Vagina (tissue), 2 donors: ENCODE results near the gene SETD5. TPM values are rescaled to one million over a fixed set of nuclear protein-coding genes. Genes with fewer than 3 reads are reported as not detected.

Experiments
- DNase-seq, 2 donors: peaks; one replicate each; pipeline ENCODE4 v3.0.0-alpha.2; 2017; ENCODE audit errors: extremely low spot score in 2 of 2
- H3K27ac ChIP-seq: fragments of 200-600 bp; sonication (generic); one replicate; pipeline ENCODE4 v1.5.1; 2019
- H3K27me3 ChIP-seq: fragments of 200-600 bp; sonication (generic); one replicate; pipeline ENCODE4 v1.5.1; 2019
- H3K36me3 ChIP-seq, 2 donors: fragments of 200-600 bp; sonication (generic); one replicate each; pipeline ENCODE4 v1.5.1; 2017 to 2019
- H3K4me1 ChIP-seq: fragments of 200-600 bp; sonication (generic); one replicate; pipeline ENCODE4 v1.5.1; 2019
- H3K4me3 ChIP-seq, 2 donors: fragments of 200-600 bp; sonication (generic); 1 replicate in 1 of 2; 2 replicates in 1 of 2; pipeline ENCODE4 v1.5.1; 2016 to 2019
- H3K9me3 ChIP-seq: fragments of 200-600 bp; sonication (generic); one replicate; pipeline ENCODE4 v1.5.1; 2019
- POLR2A ChIP-seq, 2 donors: fragments of 450-650 bp; IDR thresholded peaks; one replicate each; pipeline ENCODE4 v1.6.1; 2017; ENCODE audit warnings: antibody characterized with exemption in 2 of 2, mild to moderate bottlenecking in 2 of 2, moderate library complexity in 2 of 2
- POLR2AphosphoS5 ChIP-seq, 2 donors: sonication (generic); formaldehyde crosslinking; IDR thresholded peaks; one replicate each; pipeline ENCODE4 v1.9.0; 2017; ENCODE audit warnings: antibody characterized with exemption in 2 of 2, mild to moderate bottlenecking in 2 of 2, low read depth in 1 of 2; ENCODE audit not compliant: insufficient read depth in 1 of 2
- intact Hi-C: fragments of 100-400 bp; cut with DNase I; formaldehyde crosslinking; loops from one replicate; pipeline ENCODE4 v1.15.1; 2023
- total RNA-seq: library from RNA; depleted of rRNA; stranded (reverse); fragments of >200 nt; gene quantifications from one replicate; pipeline ENCODE4 v1.2.3, GENCODE V29; 2016
- TF ChIP-seq, protein P1 (sequence below), 3 experiments: fragments of 450-650 bp in 2 of 3; fragments of 200-600 bp in 1 of 3; sonication (generic) in 1 of 3; IDR thresholded peaks; one replicate each; pipeline ENCODE4 v1.5.1; 2017 to 2019; ENCODE audit warnings: antibody characterized with exemption in 3 of 3, mild to moderate bottlenecking in 2 of 3, moderate library complexity in 2 of 3

SETD5 gene
- total RNA-seq, 1 donor from 2014 or later, result 110 TPM

DNA sequence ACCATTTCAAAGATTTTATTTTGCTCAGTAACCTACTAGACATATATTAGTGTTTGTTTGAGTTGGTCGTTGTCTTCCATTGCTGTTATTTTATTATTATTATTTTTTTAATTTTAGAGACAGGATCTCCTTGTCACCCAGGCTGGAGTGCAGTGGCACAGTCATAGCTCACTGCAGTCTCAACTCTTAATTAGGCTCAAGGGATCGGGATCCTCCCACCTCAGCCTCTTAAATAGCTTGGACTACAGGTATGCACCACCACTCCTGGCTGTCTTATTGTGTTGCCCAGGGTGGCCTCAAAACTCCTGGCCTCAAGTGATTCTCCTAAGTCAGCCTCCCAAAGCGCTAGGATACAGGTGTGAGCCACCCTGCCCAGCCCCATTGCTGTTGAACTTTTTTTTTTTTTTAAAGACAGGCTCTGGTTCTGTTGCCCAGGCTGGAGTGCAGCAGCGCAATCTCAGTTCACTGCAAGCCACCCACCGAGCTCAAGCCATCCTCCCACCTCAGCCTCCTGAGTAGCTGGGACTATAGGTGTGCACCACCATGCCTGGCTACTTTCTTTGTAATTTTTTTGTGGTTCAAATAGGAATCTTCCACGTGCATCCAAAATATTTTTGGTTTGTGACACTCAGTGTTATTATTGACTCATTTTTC, 18.2 kb downstream of the SETD5 start:
- no peak overlapping the region for H3K4me3 ChIP-seq
- H3K36me3 ChIP-seq, result no peaks in the 10 kb centered on the region
- no peak overlapping the region for H3K27ac ChIP-seq
- intact Hi-C loops, result no loop called here
- no peak for DNase-seq
- no peaks in the 10 kb centered on the region for H3K9me3 ChIP-seq
- TF ChIP-seq POLR2AphosphoS5 (IDR thresholded peaks at IDR 0.05; ENCODE audit: insufficient read depth in 1 of 2, low read depth in 1 of 2), result no peak
- no peak for TF ChIP-seq POLR2A (IDR thresholded peaks at IDR 0.05)
- no peaks in the 10 kb centered on the region for H3K27me3 ChIP-seq
- H3K4me1 ChIP-seq, result peaks cover 90% of the 10 kb centered on the region

GRCh38 chr3:9416139-9416780, 18.8 kb downstream of the SETD5 start:
- Histone ChIP-seq H3K4me3 (no peak overlapping the region), H3K27me3 (no peaks in the 10 kb centered on the region), H3K27ac (no peak overlapping the region), H3K36me3 (no peaks in the 10 kb centered on the region), H3K9me3 (no peaks in the 10 kb centered on the region), H3K4me1 (peaks cover 90% of the 10 kb centered on the region)
- DNase-seq, result no peak
- no peak for TF ChIP-seq POLR2A (IDR thresholded peaks at IDR 0.05)
- TF ChIP-seq, protein P1, sequence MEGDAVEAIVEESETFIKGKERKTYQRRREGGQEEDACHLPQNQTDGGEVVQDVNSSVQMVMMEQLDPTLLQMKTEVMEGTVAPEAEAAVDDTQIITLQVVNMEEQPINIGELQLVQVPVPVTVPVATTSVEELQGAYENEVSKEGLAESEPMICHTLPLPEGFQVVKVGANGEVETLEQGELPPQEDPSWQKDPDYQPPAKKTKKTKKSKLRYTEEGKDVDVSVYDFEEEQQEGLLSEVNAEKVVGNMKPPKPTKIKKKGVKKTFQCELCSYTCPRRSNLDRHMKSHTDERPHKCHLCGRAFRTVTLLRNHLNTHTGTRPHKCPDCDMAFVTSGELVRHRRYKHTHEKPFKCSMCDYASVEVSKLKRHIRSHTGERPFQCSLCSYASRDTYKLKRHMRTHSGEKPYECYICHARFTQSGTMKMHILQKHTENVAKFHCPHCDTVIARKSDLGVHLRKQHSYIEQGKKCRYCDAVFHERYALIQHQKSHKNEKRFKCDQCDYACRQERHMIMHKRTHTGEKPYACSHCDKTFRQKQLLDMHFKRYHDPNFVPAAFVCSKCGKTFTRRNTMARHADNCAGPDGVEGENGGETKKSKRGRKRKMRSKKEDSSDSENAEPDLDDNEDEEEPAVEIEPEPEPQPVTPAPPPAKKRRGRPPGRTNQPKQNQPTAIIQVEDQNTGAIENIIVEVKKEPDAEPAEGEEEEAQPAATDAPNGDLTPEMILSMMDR (IDR thresholded peaks at IDR 0.05), result no peak
- TF ChIP-seq POLR2AphosphoS5 (IDR thresholded peaks at IDR 0.05; ENCODE audit: insufficient read depth in 1 of 2, low read depth in 1 of 2), result no peak
- intact Hi-C loops, result no loop called here

DNA sequence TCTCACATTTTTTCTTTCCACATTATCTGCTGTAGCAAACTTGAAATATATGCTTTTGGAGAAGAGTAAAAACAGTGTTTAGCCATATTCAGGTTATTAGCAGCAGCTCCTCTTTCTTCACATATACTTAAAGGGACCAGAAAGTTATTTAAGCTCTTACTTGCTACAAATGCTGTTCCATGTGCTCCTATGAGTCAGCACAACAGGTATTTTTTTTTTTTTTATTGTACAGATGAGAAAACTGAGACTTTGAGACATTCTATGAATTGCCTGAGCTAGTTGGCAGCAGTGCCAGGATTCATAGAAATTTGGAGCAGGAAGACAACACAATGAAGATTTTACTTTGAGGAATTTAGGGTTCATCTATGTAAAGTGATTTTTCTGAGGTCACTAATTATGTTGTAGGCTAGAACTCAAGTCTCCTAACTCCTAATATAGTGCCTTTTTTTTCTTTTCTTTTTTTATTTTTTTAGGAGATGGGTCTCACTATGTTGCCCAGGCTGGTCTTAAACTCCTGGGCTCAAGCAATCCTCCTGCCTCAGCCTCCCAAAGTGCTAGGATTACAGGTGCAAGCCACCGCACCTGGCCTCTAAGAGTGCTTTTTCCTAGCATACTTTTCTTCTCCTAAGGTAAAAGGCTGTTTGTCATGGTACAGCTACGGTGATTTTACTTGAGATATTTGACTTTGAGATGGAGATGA, 23.6 kb downstream of the SETD5 start:
- no peak for DNase-seq
- Histone ChIP-seq H3K27me3 (no peaks in the 10 kb centered on the region), H3K36me3 (no peaks in the 10 kb centered on the region), H3K4me3 (no peak overlapping the region), H3K27ac (peak overlapping the region; percentile 1), H3K4me1 (peaks cover 76% of the 10 kb centered on the region), H3K9me3 (no peaks in the 10 kb centered on the region)
- intact Hi-C loops, result loop anchor here (10.0 kb wide), 1 partner anchor 56 kb away; the partner anchor contains the start of gene THUMPD3
- TF ChIP-seq POLR2AphosphoS5 (IDR thresholded peaks at IDR 0.05; ENCODE audit: insufficient read depth in 1 of 2, low read depth in 1 of 2) (no peak), POLR2A (IDR thresholded peaks at IDR 0.05) (no peak)
- TF ChIP-seq, protein P1 (IDR thresholded peaks at IDR 0.05), result no peak

GRCh38 chr3:9422712-9423424, 25.5 kb downstream of the SETD5 start:
- DNase-seq, result peak in 1 of 2 donors; percentile 90
- Histone ChIP-seq H3K27ac (peak overlapping the region; percentile 70), H3K36me3 (peaks cover 0 to 13% of the 10 kb centered on the region in 2 donors), H3K9me3 (no peaks in the 10 kb centered on the region), H3K27me3 (no peaks in the 10 kb centered on the region), H3K4me1 (peaks cover 78% of the 10 kb centered on the region), H3K4me3 (no peak overlapping the region)
- intact Hi-C loops, result loop anchor here (10.0 kb wide), 1 partner anchor 58 kb away; the partner anchor contains the start of gene THUMPD3
- TF ChIP-seq POLR2AphosphoS5 (IDR thresholded peaks at IDR 0.05; ENCODE audit: insufficient read depth in 1 of 2, low read depth in 1 of 2) (peak in 1 of 2 donors; percentile 96), POLR2A (IDR thresholded peaks at IDR 0.05) (no peak)
- TF ChIP-seq, protein P1 (IDR thresholded peaks at IDR 0.05), result peak; percentile 25 to 45 (median 35)

- Histone ChIP-seq H3K9me3 (no peaks in the 10 kb centered on the region), H3K27me3 (no peaks in the 10 kb centered on the region), H3K4me3 (no peak overlapping the region), H3K36me3 (peaks cover 0 to 55% of the 10 kb centered on the region in 2 donors), H3K4me1 (peaks cover 42% of the 10 kb centered on the region), H3K27ac (no peak overlapping the region)
- no peak for DNase-seq
- intact Hi-C loops, result loop anchor here (10.0 kb wide), 1 partner anchor 64 kb away; the partner anchor contains the start of gene THUMPD3
- TF ChIP-seq, protein P1 (IDR thresholded peaks at IDR 0.05), result no peak
- TF ChIP-seq POLR2A (IDR thresholded peaks at IDR 0.05) (no peak), POLR2AphosphoS5 (IDR thresholded peaks at IDR 0.05; ENCODE audit: insufficient read depth in 1 of 2, low read depth in 1 of 2) (no peak)
Measured at GRCh38 chr3:9428411-9428810, 31.0 kb downstream of the SETD5 start.
